NB4 (cell line): ENCODE measurements around the gene TTN.

Experiments used
- POLR2A ChIP-seq: IDR thresholded peaks from 2 replicates; pipeline ENCODE4 v1.6.1; 2011; ENCODE audit warnings: mild to moderate bottlenecking; ENCODE audit not compliant: insufficient read length; ENCODE audit errors: extremely low read depth
- TF ChIP-seq, protein P1 (sequence below): IDR thresholded peaks from one replicate; pipeline ENCODE4 v1.5.1; 2012; ENCODE audit warnings: low read depth, low read length
- TF ChIP-seq, protein P2 (sequence below): IDR thresholded peaks from 2 replicates; pipeline ENCODE4 v1.6.1; 2011; ENCODE audit warnings: low read depth, low read length

DNA sequence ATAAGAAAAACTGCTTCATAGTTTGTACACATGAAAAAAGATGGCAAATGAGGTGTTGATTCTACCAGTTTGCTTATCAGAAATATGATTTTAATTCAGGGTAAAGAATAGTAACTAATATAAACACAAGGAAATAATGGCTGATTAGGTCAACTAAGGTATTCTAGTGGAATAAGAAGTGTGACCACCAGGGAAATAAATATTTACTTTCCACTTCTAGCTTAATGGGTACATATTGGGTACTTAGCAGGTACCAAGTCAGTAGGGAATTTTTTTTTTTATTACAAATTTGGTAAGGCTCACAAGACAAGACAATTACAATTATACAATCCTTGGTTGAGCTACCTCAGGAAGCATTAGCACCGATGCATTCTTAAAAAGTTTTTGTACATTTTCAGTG is 191.3 kb downstream of the TTN start:
- TF ChIP-seq, protein P1, sequence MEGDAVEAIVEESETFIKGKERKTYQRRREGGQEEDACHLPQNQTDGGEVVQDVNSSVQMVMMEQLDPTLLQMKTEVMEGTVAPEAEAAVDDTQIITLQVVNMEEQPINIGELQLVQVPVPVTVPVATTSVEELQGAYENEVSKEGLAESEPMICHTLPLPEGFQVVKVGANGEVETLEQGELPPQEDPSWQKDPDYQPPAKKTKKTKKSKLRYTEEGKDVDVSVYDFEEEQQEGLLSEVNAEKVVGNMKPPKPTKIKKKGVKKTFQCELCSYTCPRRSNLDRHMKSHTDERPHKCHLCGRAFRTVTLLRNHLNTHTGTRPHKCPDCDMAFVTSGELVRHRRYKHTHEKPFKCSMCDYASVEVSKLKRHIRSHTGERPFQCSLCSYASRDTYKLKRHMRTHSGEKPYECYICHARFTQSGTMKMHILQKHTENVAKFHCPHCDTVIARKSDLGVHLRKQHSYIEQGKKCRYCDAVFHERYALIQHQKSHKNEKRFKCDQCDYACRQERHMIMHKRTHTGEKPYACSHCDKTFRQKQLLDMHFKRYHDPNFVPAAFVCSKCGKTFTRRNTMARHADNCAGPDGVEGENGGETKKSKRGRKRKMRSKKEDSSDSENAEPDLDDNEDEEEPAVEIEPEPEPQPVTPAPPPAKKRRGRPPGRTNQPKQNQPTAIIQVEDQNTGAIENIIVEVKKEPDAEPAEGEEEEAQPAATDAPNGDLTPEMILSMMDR = no peak
- TF ChIP-seq POLR2A = no peak
- TF ChIP-seq, protein P2, sequence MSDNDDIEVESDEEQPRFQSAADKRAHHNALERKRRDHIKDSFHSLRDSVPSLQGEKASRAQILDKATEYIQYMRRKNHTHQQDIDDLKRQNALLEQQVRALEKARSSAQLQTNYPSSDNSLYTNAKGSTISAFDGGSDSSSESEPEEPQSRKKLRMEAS = no peak
